Ectodermal cell (in vitro differentiated cells): ENCODE data around the gene KRT222.

ENCODE experiments used
- H3K27ac ChIP-seq: 2 replicates; pipeline ENCODE4 v1.7.0; 2013; ENCODE audit warnings: mild to moderate bottlenecking, low read depth, low read length; ENCODE audit not compliant: insufficient read depth, poor library complexity, severe bottlenecking
- H3K27me3 ChIP-seq: 2 replicates; pipeline ENCODE4 v1.7.0; 2013; ENCODE audit warnings: mild to moderate bottlenecking, low read length; ENCODE audit not compliant: insufficient read depth, control insufficient read depth, poor library complexity, severe bottlenecking
- H3K36me3 ChIP-seq: one replicate; pipeline ENCODE4 v1.7.0; 2013; ENCODE audit warnings: low read length; ENCODE audit not compliant: control insufficient read depth, insufficient read depth
- H3K4me1 ChIP-seq: one replicate; pipeline ENCODE4 v1.7.0; 2013; ENCODE audit warnings: low read length; ENCODE audit not compliant: control insufficient read depth, insufficient read depth
- H3K4me3 ChIP-seq: 2 replicates; pipeline ENCODE4 v1.7.0; 2013; ENCODE audit warnings: low read depth, low read length, control low read depth; ENCODE audit not compliant: insufficient read depth
- H3K9me3 ChIP-seq: 2 replicates; pipeline ENCODE4 v1.7.0; 2013; ENCODE audit warnings: mild to moderate bottlenecking, low read length, moderate library complexity; ENCODE audit not compliant: control insufficient read depth
- WGBS, 2 experiments: methylation state at CpG; one replicate each; pipeline ENCODE4 v1.1.7; 2013; ENCODE audit warnings: missing lambda C conversion rate in 2 of 2; 5-methylcytosine and 5-hydroxymethylcytosine counted together

The KRT222 gene

DNA sequence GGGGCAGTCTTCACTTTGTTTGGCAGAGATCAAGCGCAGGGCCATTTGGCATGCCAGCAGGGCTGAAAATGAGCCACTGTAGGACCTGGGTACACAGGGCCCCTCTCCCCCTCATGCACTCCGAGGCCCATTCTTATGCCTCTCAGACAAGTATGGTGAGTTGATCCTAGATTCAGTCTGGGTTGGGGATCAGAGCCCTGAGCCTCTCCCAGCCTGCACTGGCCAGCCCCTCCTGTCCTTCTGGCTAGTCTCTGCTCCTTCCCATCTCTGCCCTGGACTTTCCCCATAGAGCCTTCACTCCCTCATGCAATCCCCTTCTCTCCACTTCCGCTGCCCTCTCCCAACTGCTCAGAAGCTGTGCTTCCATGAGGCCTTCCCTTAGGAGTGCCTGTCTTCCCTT lies 48.4 kb downstream of the KRT222 start:
- Histone ChIP-seq H3K36me3 (no peaks in the 10 kb centered on the region), H3K4me3 (no peak overlapping the region), H3K9me3 (no peaks in the 10 kb centered on the region), H3K27ac (no peak overlapping the region), H3K4me1 (no peaks in the 10 kb centered on the region), H3K27me3 (no peaks in the 10 kb centered on the region)
- WGBS, 2 experiments = 85 to 97% methylated on average over 3 of the region's 3 CpGs

DNA sequence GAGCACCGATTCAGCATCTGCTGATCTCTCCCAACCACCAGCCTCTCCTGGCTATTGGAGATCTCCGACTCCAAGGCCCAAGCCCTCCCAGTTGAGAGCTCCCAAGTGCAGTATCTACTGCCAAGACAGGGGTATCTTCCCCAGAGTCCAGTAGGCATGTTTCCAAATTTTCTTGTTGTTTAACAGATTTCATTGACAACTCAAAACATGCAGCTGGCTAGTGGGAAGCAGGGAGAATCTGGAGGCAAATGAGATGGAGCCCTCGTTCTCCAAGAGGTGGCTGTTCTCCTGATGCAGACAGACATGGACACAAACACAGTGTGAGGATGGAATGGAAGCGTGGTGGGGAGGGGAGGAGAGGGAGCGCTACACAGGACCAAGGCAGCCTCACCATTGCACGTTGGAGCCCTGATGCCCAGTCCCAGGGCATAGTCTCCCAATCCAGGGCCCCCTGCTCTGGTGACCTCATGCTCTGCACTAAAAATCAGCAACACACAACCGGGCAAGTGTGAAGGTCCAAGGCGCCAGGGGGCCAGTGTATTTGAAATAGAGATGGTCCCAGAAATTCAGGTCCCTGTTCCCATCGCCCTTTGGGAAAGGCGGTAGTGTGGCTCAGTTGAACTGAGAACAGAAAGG lies 49.0 kb downstream of the KRT222 start:
- no peak overlapping the region for H3K4me3 ChIP-seq
- H3K36me3 ChIP-seq = no peaks in the 10 kb centered on the region
- 83 to 84% methylated on average over 10 of the region's 10 CpGs for WGBS, 2 experiments
- no peaks in the 10 kb centered on the region for H3K27me3 ChIP-seq
- no peaks in the 10 kb centered on the region for H3K9me3 ChIP-seq
- no peaks in the 10 kb centered on the region for H3K4me1 ChIP-seq
- no peak overlapping the region for H3K27ac ChIP-seq

- no peak overlapping the region for H3K4me3 ChIP-seq
- no peaks in the 10 kb centered on the region for H3K27me3 ChIP-seq
- no peaks in the 10 kb centered on the region for H3K36me3 ChIP-seq
- 78 to 79% methylated on average over 7 of the region's 7 CpGs for WGBS, 2 experiments
- no peaks in the 10 kb centered on the region for H3K4me1 ChIP-seq
- H3K9me3 ChIP-seq = no peaks in the 10 kb centered on the region
- no peak overlapping the region for H3K27ac ChIP-seq
Measured at GRCh38 chr17:40615068-40615840, 49.7 kb downstream of the KRT222 start.

DNA sequence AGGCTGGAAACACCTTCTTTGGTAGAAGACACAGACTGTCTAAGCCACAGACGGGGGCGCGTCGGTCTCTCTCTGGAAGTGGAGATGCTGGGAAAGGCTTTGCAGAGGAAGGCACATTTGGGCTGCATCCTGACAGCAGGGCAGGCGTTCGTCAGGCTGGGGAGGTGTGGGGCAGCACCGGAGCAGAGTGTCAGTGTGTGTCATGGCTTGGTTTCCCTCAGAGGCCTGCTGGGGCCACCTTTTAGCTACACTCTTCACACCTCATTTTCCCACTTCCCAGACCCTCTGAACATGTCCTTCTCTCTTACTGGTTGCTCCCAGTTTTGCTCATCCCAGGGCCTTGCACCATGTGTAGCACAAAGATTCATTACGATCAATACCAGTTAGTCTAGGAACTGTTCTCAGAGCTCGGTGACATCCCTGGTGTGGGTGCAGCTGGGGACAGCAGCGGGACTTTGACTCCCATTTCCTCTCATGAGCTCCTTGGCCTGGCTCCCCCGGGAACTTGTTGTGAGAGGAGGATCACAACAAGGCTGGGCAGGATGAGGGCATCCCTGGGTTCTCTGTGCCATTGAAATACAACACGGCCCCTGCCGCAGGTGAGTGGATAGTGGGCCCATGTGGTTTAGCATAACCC lies 50.4 kb downstream of the KRT222 start:
- Histone ChIP-seq H3K27ac (no peak overlapping the region), H3K36me3 (no peaks in the 10 kb centered on the region), H3K4me1 (no peaks in the 10 kb centered on the region), H3K4me3 (no peak overlapping the region), H3K27me3 (no peaks in the 10 kb centered on the region), H3K9me3 (no peaks in the 10 kb centered on the region)
- 87% methylated on average over 13 of the region's 13 CpGs for WGBS, 2 experiments

DNA sequence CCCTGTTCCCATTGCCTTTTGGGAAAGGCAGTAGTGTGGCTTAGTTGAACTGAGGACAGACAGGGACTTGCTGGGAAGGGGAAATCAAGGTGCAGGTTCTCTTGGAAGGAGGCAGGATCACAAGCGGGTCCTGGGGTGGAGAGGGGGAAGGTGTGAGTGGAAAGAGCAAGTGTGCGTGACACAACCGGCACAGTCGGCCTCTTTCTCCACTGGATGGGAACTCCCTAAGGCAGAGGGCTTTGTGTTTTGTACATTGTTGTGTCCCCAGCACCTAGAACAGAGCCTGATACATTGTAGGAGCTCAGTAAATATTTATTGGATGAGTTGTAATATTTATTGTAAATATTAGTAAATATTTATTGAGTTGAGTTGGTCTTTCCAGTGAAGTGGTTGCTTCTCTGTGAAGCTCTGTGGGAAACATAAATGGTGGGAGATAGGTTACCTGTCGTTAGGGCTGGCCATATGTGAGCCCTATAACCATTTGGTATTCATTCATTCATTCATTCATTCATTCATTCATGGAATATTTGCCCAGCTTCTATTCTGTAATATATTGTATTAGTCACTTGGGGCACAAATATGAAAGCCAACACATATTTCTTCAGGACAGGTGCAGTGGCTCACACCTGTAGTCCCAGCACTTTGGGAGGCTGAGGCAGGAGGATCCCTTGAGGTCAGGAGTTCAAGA lies 51.4 kb downstream of the KRT222 start:
- no peaks in the 10 kb centered on the region for H3K4me1 ChIP-seq
- 90 to 95% methylated on average over 4 to 5 of the region's 5 CpGs for WGBS, 2 experiments
- no peak overlapping the region for H3K4me3 ChIP-seq
- no peaks in the 10 kb centered on the region for H3K36me3 ChIP-seq
- no peaks in the 10 kb centered on the region for H3K9me3 ChIP-seq
- H3K27me3 ChIP-seq = no peaks in the 10 kb centered on the region
- H3K27ac ChIP-seq = no peak overlapping the region

GRCh38 chr17:40612599-40613244 lies 52.3 kb downstream of the KRT222 start:
- H3K9me3 ChIP-seq = no peaks in the 10 kb centered on the region

GRCh38 chr17:40611840-40612474 lies 53.0 kb downstream of the KRT222 start:
- no peaks in the 10 kb centered on the region for H3K9me3 ChIP-seq
- H3K27me3 ChIP-seq = no peaks in the 10 kb centered on the region
- 93 to 95% methylated on average over 6 of the region's 7 CpGs for WGBS, 2 experiments
- no peak overlapping the region for H3K27ac ChIP-seq
- H3K4me1 ChIP-seq = no peaks in the 10 kb centered on the region
- H3K4me3 ChIP-seq = no peak overlapping the region
- no peaks in the 10 kb centered on the region for H3K36me3 ChIP-seq

More at GRCh38 chr17:40612599-40613244, 52.3 kb downstream of the KRT222 start:
- Histone ChIP-seq H3K4me3 (no peak overlapping the region), H3K36me3 (no peaks in the 10 kb centered on the region), H3K4me1 (no peaks in the 10 kb centered on the region), H3K27me3 (no peaks in the 10 kb centered on the region), H3K27ac (no peak overlapping the region)
- 89 to 92% methylated on average over 11 of the region's 11 CpGs for WGBS, 2 experiments

DNA sequence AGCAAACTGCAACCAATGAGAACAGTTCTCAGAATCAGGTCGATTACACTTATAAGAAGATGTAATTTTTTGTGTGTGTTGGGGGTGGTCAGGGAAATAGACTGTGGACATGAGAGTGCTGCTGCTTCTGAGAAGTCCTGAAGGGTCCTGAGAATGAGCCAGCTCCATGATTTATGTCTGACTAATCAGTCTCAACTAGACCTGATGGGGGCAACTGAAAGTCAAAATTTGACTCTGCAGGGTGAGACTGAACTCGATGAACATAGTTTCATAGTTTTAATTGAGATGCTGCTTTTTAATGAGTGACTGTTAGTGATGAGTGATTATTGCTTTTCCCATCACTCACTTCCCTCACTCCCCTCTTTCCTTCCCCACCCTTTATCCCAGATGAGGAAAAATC lies 54.6 kb downstream of the KRT222 start:
- Histone ChIP-seq H3K9me3 (no peaks in the 10 kb centered on the region), H3K27ac (no peak overlapping the region), H3K27me3 (no peaks in the 10 kb centered on the region), H3K36me3 (no peaks in the 10 kb centered on the region), H3K4me1 (no peaks in the 10 kb centered on the region), H3K4me3 (no peak overlapping the region)
- WGBS, 2 experiments = 89% methylated on average over 2 of the region's 2 CpGs

GRCh38 chr17:40608061-40608581 lies 56.9 kb downstream of the KRT222 start:
- no peak overlapping the region for H3K27ac ChIP-seq
- WGBS, 2 experiments = 92 to 93% methylated on average over 6 of the region's 6 CpGs
- no peaks in the 10 kb centered on the region for H3K9me3 ChIP-seq
- no peaks in the 10 kb centered on the region for H3K27me3 ChIP-seq
- H3K4me1 ChIP-seq = no peaks in the 10 kb centered on the region
- H3K4me3 ChIP-seq = no peak overlapping the region
- H3K36me3 ChIP-seq = no peaks in the 10 kb centered on the region
